ENCODE measurements around the gene ACER2. TPM values are rescaled to one million over a fixed set of nuclear protein-coding genes. Genes with fewer than 3 reads are reported as not detected.

ACER2 gene
- total RNA-seq, 4 donors from 2014 or later, result 10.0 to 21.4 (median 18.4) TPM

- intact Hi-C loops (cut with DNase I; ENCODE audit: low total_unique reads), result no loop called here
- no peak overlapping the region for H3K4me3 ChIP-seq (ENCODE audit: low read depth, poor library complexity, severe bottlenecking)
- DNase-seq (ENCODE audit: low spot score in 2 of 2), result peak in 1 of 2 donors; percentile 60
- WGBS, 2 donors, result 88 to 91% methylated on average over 7 of the region's 7 CpGs
- TF ChIP-seq, protein P1, sequence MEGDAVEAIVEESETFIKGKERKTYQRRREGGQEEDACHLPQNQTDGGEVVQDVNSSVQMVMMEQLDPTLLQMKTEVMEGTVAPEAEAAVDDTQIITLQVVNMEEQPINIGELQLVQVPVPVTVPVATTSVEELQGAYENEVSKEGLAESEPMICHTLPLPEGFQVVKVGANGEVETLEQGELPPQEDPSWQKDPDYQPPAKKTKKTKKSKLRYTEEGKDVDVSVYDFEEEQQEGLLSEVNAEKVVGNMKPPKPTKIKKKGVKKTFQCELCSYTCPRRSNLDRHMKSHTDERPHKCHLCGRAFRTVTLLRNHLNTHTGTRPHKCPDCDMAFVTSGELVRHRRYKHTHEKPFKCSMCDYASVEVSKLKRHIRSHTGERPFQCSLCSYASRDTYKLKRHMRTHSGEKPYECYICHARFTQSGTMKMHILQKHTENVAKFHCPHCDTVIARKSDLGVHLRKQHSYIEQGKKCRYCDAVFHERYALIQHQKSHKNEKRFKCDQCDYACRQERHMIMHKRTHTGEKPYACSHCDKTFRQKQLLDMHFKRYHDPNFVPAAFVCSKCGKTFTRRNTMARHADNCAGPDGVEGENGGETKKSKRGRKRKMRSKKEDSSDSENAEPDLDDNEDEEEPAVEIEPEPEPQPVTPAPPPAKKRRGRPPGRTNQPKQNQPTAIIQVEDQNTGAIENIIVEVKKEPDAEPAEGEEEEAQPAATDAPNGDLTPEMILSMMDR (IDR thresholded peaks at IDR 0.05), result no peak
- no peak for TF ChIP-seq POLR2A (IDR thresholded peaks at IDR 0.05)
Observed at GRCh38 chr9:19480345-19480744, 71.5 kb downstream of the ACER2 start.

DNA sequence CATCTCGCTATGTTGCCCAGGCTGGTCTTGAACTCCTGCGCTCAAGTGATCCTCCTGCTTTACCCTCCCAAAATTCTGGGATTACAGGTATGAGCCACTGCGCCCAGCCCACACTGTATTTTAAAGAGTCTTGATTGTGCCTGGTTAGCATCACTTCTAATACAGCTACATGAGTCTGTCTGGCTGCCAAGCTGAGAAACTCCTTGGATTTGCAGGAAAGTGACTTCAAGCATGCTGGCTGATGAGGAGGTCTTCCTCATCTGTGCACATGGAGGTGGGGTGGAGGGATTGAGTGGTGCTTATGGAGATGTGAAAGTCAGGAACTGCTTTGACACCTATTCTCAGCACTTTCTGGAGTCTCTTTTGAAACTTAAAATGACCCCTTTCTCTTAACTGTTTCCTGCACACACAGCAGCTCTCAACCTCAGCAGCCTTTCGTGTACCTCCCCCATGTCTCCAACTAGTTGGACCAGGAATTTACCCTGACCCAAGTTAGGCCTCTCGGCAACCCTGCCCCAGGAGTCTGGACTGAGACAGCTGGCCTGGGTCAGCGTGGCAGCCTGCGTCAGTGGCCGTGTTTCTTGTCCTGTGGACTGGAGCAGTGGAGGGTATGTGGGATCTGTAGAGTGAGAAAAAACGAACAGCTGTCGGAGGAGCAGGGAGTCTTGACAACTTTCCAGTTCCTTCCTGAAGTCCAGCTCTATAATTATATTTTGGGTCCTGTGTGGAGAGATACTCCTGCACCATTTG is 72.5 kb downstream of the ACER2 start:
- TF ChIP-seq, protein P1 (IDR thresholded peaks at IDR 0.05), result no peak
- no peak for TF ChIP-seq POLR2A (IDR thresholded peaks at IDR 0.05)
- H3K4me3 ChIP-seq (ENCODE audit: low read depth, poor library complexity, severe bottlenecking), result no peak overlapping the region
- DNase-seq (ENCODE audit: low spot score in 2 of 2), result peak in 1 of 2 donors; percentile 79
- intact Hi-C loops (cut with DNase I; ENCODE audit: low total_unique reads), result no loop called here
- WGBS, 2 donors, result 70 to 87% methylated on average over 10 of the region's 10 CpGs

- H3K4me3 ChIP-seq (ENCODE audit: low read depth, poor library complexity, severe bottlenecking), result no peak overlapping the region
- intact Hi-C loops (cut with DNase I; ENCODE audit: low total_unique reads), result no loop called here
- no peak for TF ChIP-seq POLR2A (IDR thresholded peaks at IDR 0.05)
- TF ChIP-seq, protein P1 (IDR thresholded peaks at IDR 0.05), result no peak
- DNase-seq (ENCODE audit: low spot score in 2 of 2), result peak in 1 of 2 donors; percentile 77
- 62 to 69% methylated on average over 9 of the region's 9 CpGs for WGBS, 2 donors
Observed at GRCh38 chr9:19481971-19482404, 73.2 kb downstream of the ACER2 start.

DNA sequence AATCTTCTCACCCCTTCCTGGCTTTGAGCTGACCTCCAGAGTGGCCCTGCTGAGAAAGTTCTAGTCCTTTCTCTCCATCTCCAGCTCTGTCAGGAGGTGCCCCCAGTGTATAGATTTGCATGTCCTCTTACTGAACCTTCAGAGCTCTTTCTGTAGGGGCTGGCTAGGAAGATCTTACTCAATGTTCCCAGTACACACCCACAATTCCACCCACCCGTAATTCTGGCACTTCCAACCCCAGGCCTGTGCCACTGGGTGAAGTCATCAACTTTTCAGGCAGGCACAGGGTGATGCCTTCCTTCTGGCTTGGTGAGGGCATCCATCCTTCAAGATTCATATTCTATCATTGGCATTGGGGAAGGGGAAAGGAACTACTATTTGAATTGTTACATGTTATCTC is 75.9 kb downstream of the ACER2 start:
- WGBS, 2 donors, result 20 to 38% methylated on average over 1 of the region's 1 CpG
- intact Hi-C loops (cut with DNase I; ENCODE audit: low total_unique reads), result no loop called here
- no peak for DNase-seq (ENCODE audit: low spot score in 2 of 2)
- no peak for TF ChIP-seq POLR2A (IDR thresholded peaks at IDR 0.05)
- TF ChIP-seq, protein P1 (IDR thresholded peaks at IDR 0.05), result no peak
- no peak overlapping the region for H3K4me3 ChIP-seq (ENCODE audit: low read depth, poor library complexity, severe bottlenecking)

DNA sequence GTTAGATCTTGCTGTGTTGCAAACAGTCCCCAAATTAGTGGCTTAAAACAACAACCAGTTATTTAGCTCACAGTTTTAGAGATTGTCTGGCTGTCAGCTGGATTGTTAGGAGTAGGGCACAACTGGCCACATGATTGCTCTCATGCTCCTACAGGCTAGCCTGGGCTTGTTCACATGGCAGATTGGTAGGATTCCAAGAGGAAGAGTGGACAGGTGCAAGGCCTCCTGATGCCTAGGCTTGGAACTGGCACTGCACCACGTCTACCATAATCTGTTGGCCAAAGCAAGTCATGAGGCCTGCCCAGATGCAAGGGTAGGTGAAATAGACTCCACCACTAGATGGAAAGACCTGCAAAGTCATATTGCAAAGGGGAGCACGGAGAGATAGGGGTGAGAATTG is 76.4 kb downstream of the ACER2 start:
- TF ChIP-seq, protein P1 (IDR thresholded peaks at IDR 0.05), result no peak
- TF ChIP-seq POLR2A (IDR thresholded peaks at IDR 0.05), result no peak
- DNase-seq (ENCODE audit: low spot score in 2 of 2), result no peak
- intact Hi-C loops (cut with DNase I; ENCODE audit: low total_unique reads), result no loop called here
- no peak overlapping the region for H3K4me3 ChIP-seq (ENCODE audit: low read depth, poor library complexity, severe bottlenecking)
- WGBS, 2 donors, result 66 to 70% methylated on average over 2 of the region's 2 CpGs

All from lower leg skin (tissue), 4 donors.